DMS 273 (cell line): ENCODE results near the gene LAMC2.
"Not testable (repeated sequence)": the region's sequence is repeated elsewhere in the genome, so short reads cannot be mapped to it uniquely, and the experiment has no call there.

Source experiments
- DNase-seq: peaks from one replicate; lab custom pipeline; 2025; ENCODE audit not compliant: unreplicated experiment; lab: John Stamatoyannopoulos, UW

Gene LAMC2

DNA sequence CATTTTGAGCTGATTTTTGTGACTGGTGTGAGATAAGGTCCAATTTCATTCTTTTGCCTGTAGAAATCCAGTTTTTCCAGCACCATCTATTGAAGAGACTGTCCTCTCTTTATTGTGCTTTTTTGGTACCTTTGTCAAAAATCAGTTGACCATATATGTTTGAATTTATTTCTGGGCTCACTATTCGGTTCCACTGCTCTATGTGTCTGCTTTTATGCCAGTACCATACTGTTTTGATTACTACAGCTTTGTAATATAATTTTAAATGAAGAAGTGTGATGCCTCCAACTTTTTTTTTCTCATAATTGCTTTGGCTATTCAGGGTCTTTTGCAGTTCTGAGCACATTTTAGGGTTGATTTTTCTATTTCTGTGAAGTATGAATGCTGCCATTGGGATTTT, 69.0 kb downstream of the LAMC2 start:
- no peak for DNase-seq

DNA sequence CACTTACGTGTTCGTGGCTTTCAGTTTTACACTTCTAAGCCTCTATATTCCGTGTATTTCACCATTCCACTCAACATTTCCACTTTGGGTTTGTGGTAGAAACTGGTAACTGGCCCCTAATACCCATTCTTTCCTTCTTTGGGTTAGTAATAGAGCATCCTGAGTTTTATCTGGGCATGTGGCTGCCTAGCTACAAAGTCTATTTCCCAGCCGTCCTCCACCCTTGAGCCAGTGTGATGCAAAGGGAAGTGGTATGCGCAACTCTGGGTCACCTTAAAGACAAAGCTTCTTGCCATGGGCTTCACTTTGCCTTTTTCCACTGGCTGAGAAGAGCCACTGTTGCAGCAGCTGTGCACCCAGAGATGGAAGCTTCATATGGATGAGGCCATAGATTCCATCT, 73.9 kb downstream of the LAMC2 start:
- no peak for DNase-seq

DNA sequence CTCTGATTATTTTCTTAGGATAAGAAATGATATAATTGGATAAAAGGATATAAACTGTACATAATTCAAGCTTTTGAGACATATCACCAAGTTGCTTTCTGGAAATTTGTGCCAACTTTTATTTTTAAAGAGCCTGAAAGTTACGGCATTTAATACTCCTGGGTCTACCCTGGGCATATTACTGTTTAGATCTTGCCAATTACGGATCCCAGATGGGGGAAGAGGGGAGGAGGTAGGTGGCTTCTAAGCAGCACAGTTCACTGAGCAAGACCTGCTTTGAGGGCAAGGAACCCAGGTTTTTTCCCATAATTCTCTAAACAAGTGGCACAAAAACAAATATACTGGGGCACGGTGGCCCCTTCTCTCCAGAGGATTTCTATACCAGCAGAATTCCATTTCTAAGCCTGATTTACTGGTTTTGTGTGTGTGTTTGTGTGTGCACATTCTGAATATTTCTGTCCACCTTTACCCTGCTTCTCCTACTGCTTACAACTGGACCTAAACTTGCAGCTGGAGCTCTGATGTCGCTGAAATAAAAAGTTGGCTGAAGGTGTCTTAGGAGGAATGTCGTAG, 76.7 kb downstream of the LAMC2 start:
- DNase-seq = peak; percentile 19

DNA sequence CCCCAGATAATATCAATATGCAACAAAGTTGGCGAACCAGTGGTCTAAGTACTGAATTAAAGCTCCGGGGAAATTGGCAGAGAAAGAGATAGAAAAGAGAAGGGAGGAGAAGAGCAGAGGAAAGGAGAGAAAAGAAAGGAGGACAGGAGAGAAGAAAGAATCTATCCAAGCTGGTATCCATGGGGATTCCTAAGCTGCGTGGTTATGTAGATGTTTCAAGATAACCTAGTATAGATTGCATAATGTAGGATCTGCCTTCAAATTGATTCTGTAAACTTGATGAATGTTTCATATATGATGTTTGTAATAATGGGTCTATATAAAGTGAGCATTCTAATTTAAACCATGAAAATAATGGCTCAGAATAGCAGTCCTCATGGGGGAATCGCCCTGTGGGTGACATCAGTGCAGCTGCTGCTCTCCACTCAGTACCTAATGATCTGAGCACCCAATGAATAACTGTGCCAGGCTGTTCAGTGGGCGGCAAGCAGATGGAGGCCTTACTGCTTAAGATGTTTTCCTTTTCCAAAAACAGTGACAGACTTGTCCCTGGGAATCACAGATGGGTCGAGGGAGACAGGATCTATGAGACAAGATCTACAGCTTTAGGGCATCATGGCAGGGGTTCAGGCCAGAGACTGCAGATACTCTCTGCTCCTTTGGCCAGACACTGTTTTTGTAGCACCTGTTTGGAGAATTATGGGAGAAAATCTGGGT, 78.0 kb downstream of the LAMC2 start:
- DNase-seq = peak; percentile 68

DNA sequence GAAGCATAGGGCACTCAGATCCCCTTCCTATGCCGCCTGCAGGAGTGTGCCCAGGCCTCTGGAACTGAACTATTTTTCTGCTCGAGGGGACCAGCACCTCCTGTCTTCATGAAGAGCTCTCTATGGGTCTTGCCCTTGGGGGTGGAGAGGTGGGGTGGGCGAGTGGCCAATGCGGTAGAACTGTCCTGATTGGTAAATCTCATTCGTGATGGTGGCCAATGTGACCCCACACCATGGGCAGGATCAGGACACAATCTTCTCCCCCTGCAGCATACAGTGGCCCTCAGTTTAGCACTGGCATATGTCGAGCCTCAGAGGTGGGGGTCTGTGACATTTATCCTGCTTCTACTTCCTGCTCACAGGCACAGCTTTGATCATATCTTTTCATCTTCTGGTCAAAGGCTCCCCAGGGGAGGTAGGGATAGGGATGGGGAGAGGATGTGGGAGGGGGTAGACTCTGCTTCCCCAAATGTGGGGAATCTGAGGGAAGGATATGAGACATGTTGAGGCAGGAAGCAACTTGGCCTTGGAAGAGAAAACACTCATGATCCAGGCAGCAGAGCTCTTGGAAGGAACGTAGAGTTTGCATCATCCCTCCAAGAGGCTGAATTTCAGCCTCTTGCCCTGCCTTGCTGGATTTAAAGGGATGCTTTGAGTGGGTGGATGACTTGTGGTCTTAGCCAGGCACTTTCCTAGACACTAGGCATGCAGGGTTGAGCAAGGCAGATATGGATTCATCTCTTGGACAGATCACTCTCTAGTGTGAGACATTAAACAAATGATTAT, 81.8 kb downstream of the LAMC2 start:
- no peak for DNase-seq

DNA sequence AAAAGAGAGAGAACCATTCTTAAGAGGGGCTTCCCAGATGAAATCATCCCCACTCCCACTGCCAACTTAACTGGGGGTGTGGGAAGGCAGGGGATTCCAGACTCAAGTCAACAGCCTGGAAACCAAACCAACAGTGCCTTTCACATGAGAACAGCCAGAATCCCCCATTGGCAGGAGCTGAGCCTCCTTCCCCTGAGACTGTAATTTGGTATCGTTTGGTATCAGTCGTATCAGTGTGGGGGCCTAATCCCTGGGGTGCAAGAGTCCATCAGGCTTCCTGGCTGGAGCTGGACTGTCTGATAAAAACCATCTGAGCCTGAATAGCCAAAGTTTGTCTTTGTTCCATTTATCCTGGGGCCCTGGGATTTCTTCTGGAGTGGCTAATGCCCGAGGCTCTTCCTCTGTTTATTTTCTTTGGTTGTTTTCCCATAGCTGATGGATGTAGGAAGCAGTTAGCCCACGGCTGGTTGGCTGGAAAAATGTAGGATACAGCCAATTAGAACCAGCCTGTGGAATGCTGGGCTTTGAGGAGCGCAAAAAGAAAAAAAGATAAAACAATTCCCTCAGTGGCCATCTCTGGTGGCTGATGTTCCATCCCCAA, 84.6 kb downstream of the LAMC2 start:
- no peak for DNase-seq

DNA sequence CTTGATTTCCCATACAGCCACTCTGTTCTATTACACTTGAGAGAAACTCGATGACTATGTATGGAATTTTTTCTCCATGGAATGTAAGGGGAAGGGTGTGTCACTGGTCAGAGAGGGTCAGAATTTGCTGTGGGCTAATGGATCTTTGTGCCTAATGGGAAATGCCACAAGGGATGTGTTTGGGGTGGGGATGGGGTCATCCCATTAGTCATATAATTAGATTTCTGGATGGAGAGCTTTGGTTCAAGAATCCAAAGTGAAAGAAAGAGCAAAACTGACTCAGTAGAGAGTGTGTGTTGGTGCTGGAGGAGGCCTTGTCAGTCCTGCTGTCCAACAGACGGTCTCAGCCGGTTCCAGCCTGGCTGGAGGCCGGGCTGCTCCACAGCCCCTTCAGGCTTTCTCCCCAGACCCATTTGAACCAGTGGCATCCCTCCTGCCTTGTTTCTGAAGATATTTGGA, 86.4 kb downstream of the LAMC2 start:
- DNase-seq = no peak

DNA sequence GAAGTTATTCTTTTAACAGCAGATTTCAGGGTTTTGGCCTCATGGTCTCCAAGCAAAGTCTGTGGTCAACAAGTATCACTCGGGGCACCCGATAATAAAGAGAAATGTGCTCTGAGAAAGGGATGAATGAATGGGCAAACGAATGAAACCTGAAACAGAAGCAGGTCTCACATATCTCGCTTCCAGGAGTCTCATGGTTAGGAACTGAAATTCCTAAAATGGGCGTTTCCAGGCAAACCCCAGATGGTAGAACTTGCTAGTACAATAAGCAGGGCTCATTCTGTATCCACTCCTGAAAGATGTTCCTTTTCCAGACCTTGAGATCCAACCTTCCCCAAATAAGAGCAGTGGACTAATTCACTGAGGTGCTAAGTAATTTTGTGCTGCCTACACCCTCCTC, 87.2 kb downstream of the LAMC2 start:
- no peak for DNase-seq

DNA sequence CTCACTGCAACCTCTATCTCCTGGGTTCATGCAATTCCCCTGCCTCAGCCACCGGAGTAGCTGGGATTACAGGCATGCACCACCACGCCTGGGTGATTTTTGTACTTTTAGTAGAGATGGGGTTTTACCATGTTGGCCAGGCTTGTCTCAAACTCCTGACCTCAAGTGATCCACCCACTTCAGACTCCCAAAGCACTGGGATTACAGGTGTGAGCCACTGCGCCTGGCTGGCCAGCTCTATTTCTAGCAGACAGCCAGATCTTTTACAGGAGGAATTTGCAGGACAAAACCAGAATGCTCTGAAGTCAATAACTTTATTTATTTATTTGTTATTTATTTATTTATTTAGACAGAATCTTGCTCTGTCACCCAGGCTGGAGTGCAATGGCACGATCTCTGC, 87.9 kb downstream of the LAMC2 start:
- DNase-seq = not testable (repeated sequence)

DNA sequence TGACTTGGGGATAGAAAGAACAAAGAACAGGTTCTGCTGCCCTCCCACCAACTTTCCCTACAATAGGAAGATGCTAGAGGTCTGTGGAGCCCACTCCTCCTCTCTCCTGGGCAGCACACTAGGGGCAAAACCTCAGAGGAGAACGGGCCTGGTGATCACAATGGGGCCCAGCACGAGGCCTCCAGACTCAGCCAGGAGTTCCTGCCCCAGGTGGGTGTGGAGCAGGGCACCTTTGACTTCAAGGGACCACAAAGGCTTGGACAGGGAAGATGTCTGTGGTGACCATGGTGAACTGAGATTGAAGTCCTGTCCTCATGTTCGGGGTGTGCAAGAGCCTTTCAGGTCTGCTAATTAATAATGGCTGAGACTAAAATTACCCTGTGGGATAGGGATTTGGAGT, 88.8 kb downstream of the LAMC2 start:
- no peak for DNase-seq

DNA sequence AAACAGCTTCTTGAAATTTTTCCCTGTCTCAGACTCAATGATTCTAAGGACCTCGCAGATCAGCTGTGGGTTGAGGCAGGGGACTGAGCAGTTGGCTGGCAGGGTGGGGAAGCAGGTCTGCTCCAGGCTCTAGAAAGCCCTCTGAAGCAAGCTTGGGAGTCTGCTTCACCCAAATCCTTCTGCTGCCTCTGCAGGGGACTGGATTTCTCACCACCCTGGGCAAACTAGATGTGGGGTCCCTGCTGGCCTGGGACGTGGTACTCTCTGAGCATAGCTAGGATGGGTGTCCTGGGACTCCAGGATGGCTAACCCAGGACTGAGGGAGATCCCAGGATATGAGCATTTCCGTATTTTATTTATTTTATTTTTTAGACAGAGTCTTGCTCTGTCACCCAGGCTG, 89.3 kb downstream of the LAMC2 start:
- no peak for DNase-seq

DNA sequence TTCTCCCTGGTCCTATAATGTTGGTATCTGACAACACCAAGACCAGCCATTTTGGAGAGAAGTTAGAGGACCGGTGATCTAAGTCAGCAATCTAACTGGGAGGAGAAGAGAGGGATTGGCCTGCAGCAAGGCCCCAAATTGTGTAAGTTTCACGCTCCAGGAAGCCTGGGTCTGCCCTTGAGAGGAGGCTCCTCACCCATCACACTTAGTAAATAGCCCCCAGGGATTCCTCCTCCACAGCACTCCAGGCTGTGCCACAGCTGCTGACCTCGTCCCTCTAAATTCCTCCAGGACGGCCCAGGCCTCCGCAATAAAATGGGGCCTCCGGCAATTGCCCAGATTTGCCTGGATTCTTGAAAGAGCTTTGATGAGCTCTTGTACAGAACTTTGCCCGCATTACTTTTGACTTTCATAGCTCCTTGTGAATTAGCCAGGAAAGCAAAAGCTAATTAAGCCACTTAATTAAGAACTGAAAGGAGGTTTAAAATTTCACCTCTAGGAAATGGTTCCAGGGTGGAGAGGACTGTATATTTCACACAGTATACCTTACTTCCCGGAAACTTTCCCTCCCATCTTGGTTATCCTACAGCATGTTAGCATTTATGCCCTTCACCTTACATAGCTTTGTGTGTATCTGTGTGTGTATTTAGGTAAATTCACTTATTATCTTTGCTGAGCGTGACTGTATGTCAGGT, 90.5 kb downstream of the LAMC2 start:
- no peak for DNase-seq

DNA sequence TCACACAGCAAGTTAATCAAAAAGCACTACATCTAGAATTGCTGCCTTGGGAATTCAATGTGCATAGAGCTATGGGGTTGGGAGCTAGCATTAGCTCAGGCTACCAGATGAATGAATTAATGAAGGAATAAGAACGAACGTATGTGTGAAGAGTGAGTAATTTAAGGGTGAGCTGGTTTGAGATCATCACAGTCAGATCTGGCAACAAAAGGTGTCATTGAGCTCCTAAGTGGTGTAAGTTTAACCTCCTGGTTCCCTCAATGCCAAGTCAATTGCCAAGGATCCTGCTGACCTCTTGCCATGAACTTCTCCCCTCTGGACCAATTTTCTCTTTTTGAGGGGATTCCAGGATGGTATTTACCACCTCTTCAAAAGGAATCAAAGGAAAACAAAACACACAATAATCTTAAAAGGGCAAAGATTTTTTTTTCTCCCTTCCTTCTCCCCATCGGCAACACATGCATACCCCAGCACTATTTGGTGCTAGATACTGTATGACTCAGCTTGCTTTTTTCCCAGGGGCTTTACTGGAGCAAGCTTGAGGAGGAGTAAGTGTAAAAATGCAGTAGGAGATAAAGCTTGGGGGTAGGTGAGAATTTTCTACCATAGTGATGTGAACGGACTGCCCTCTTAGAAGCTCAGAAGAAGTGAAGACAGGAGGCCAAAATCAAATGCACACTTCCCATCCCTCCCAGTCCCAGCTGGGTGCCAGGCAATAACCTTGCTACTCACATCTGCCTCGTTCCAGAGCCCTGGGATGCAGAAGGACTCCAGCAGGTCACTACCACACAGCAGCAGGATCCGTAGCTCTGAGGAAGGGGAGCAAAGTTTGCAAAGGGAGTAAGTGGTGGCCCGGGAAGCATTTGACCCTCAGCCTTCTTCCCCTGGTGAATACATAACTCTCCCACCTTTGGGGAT, 92.0 kb downstream of the LAMC2 start:
- DNase-seq = peak; percentile 13

DNA sequence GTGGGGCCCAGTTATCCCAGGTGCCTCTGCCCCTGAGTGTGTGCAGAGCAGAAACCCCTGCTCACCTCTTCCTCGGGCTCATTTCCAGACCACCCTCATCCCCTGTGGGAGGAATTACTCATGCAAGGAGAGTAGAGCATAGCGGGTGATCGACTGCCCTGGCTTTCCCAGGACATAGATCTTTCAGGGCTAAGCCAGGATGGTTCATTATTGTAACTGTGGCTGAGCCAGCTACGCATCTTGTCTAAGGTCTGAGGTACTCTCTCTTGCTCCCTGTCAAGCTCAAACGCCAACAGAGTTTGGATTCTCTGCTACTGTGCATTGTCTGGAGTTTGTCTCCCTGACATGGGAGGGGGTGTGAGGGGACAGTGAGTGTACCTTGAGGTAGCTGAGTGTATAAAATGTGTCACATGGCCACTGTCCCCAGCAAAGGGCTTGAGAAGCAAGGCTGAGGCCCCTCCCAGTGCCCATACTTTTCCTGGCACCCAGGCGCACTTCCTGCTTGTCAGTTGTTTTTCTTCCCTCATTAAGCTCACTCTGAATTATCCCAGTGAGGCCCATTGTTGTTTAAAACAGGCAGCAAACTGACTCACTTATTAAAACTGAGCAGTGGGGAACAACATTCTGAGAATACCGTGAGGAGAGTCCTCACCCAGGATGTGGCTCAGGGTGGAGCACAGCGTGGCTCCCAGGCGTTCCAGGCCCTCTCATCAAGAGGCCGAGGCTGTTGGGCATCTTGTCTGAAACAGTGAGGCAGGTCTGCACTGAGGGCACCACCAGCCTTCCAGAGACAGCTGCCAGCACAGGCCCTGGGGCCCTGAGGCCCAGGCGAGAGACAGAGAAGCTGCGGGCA, 92.9 kb downstream of the LAMC2 start:
- DNase-seq = no peak

DNA sequence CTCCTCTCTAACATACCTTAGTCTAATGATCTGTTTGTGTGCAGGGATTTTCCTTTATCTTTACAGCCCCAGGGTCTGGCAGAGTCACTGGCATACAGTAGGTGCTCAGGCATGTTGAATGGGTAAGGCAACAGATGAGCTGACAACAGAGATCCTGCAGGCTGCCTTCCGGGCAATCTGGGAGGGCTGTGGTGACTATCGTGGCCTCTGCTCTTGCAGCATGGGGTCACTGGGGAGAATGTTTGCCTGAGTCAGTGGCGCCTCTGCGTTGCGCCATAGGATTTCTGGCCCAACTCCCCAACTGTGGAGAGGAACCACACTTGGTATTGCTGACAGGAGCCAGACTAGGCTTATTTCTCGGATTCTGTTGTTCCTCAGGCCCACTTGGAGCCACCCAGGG, 93.8 kb downstream of the LAMC2 start:
- DNase-seq = no peak

DNA sequence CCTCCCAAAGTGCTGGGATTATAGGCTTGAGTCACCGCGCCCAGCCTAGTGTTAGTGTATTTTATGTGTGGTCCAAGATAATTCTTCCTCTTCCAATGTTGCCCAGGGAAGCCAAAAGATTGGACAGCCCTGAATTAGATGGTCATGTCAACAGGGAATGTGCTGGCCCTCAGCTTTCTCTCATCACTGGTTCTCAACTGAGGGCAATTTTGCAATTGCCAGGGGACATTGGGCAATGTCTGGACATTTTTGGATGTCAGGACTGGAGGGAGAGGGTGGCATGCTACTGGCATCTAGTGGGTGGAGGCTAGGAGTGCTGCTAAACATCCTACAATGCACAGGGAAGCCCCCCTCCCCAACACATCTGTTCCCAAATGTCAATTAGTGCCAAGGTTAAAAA, 95.0 kb downstream of the LAMC2 start:
- DNase-seq = peak; percentile 78

DNA sequence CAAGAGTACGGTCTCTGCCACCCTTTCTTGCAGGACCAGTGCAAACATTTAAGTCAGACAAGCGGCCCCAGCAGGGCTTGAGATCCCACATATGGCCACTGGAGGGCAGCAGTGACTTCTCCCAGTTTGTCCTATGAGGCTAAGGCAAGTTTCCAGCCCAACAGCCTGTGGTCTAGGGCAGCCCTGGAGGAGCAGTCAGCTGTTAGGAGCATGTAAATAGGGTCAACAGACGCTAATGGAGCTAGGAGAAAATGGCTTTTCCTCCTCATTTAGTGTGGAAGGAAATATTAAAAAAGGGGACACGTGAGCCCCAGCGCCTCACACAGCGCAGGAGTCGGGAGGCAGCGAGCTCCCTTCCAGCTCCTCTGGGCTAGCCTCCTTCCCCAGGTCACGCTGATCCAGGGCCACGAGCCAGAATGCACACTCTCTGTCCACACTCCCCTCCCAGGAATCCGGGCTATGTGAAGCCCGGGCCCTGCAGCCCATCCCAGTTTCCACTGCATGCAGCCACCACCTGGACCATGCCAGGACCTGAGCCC, 95.6 kb downstream of the LAMC2 start:
- peak; percentile 97 for DNase-seq

DNA sequence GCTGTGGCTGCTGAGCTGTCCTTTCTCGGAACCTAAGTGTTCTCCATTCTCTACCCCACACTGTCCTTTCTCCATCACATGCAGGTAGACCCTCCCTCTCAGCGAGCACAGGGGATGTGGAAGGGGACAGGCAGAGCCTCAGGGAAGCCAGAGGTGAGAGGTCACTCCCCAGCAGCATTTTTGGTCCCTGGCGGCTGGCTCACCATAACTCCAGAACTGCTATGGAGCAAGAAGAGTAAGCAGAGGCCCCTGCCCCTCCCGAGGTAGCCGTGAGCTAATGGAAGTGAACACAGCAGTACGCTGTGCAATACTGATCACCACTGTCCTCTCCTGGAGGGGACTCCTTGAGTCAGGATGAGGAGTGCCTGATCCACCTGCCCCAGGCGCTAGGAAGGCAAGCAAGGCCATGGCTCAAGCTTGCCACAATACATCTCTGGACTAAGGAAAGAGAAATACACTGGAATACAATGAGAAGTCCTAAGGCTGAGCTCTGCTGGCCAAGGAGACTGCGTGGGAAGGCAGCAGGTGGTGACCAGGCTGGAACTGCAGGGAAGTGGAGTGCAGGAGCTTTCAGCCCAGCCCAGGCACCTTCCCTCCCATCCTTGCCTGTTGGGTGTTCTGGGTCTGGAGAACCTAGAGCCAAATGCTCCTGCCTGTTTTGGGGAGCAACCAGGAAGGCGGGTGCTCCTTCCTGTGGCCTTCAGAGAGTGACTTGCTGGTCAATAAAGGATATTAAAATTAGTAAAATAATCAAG, 96.2 kb downstream of the LAMC2 start:
- peak; percentile 39 for DNase-seq
